OCI-LY3 (cell line): ENCODE measurements around the gene BICDL1.

Experiments
- EZH2phosphoT487 ChIP-seq: fragments of 200-600 bp; shearing (Covaris generic); IDR thresholded peaks from 2 replicates; pipeline ENCODE4 v1.6.1; 2018; ENCODE audit warnings: antibody characterized with exemption, mixed run types, low read depth
- TF ChIP-seq, protein P1 (sequence below): fragments of 200-600, 300-600 bp; sonication (generic); IDR thresholded peaks from 2 replicates; pipeline ENCODE4 v1.5.1; 2014; ENCODE audit warnings: antibody characterized with exemption, low read length, low read depth

DNA sequence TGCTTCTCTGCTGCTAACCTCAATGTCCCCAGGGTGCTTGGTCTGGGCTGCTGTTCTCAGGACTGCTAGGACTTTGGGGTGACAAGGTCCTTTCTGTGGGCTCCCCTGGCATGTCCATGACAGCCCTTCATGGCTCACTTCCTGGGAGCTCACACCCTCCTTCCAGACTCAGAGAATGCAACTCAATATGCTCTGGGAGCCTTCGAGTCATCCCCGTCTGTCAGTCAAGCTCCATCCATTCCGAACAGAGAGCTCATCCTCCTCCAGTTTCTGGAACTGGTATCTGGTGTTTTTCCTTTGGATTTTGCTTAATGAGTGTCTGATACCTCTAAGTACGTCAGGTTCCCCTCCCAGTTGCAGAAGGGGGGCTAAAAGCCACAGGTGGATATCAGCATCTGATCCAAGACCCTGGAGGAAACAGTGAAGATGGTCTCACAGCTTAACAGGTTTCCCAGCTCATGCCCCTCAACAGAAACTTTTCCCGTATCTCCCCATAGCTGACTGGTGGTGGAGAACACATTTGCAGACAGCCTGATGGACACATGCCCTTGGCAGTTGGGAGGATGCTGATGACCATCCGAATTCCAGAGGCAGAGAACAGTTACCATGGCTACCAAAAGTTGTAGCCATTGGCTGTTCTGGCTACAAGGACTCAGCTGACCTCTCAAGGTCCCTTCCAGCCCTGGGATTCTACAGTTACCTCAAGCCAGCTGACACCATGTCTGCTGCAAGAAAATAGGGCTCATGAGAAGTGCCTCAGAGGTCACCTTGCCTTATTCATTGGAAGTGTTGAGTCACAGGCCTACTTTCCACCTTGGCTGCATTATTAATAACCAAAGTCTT is 137.0 kb downstream of the BICDL1 start:
- TF ChIP-seq, protein P1, sequence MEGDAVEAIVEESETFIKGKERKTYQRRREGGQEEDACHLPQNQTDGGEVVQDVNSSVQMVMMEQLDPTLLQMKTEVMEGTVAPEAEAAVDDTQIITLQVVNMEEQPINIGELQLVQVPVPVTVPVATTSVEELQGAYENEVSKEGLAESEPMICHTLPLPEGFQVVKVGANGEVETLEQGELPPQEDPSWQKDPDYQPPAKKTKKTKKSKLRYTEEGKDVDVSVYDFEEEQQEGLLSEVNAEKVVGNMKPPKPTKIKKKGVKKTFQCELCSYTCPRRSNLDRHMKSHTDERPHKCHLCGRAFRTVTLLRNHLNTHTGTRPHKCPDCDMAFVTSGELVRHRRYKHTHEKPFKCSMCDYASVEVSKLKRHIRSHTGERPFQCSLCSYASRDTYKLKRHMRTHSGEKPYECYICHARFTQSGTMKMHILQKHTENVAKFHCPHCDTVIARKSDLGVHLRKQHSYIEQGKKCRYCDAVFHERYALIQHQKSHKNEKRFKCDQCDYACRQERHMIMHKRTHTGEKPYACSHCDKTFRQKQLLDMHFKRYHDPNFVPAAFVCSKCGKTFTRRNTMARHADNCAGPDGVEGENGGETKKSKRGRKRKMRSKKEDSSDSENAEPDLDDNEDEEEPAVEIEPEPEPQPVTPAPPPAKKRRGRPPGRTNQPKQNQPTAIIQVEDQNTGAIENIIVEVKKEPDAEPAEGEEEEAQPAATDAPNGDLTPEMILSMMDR: no peak
- TF ChIP-seq EZH2phosphoT487: no peak
